ENCODE measurements around the gene GALT. TPM values are rescaled to one million over a fixed set of nuclear protein-coding genes. Genes with fewer than 3 reads are reported as not detected.
"Not testable (repeated sequence)": the region's sequence is repeated elsewhere in the genome, so short reads cannot be mapped to it uniquely, and the experiment has no call there.

GALT gene
- total and polyA plus RNA-seq, 5 experiments from 2014 or later: 38.2 to 181 (median 46.7) TPM

GRCh38 chr9:34638138-34638445 is 8.4 kb upstream of the GALT start:
- H3K4me3 Mint-ChIP-seq: peak overlapping the region; percentile 82 to 93 (median 90)

GRCh38 chr9:34639322-34639721 is 7.2 kb upstream of the GALT start:
- ATAC-seq, H3K9me3 Mint-ChIP-seq, H3K27me3 Mint-ChIP-seq, H3K36me3 Mint-ChIP-seq, DNase-seq, H3K4me3 Mint-ChIP-seq: not testable (repeated sequence)
- Mint-ChIP-seq H3K4me1 (peaks cover 12 to 34% (median 30%) of the 10 kb centered on the region in 4 donors), H3K27ac (peak overlapping the region in 2 of 10 donors; percentile 93)
- POLR2A ChIA-PET: interaction anchor here (0.7 to 3.3 kb wide), 4 partner anchors 15 to 363 kb away, joined by 4 to 32 read pairs (median 4); no protein-coding TSS in a partner anchor

More at GRCh38 chr9:34638138-34638445, 8.4 kb upstream of the GALT start:
- peaks cover 16 to 42% (median 34%) of the 10 kb centered on the region in 4 donors for H3K4me1 Mint-ChIP-seq
- H3K9me3 Mint-ChIP-seq: no peaks in the 10 kb centered on the region
- POLR2A ChIA-PET: interaction anchor here (0.5 to 5.5 kb wide), 19 partner anchors 9 to 1348 kb away, joined by 3 to 55 read pairs (median 6); partner anchors contain the start of genes ARID3C, CCL27, DCTN3 and ENHO
- DNase-seq (no peak), ATAC-seq (no peak)
- peak overlapping the region; percentile 91 to 96 (median 94) for H3K27ac Mint-ChIP-seq
- H3K36me3 Mint-ChIP-seq: peaks cover 0 to 4% (median 0%) of the 10 kb centered on the region in 3 donors
- H3K27me3 Mint-ChIP-seq: no peaks in the 10 kb centered on the region

- peaks cover 15 to 29% (median 24%) of the 10 kb centered on the region in 4 donors for H3K4me1 Mint-ChIP-seq
- ATAC-seq (no peak), DNase-seq (no peak)
- no peaks in the 10 kb centered on the region for H3K9me3 Mint-ChIP-seq
- H3K27me3 Mint-ChIP-seq: no peaks in the 10 kb centered on the region
- no peaks in the 10 kb centered on the region for H3K36me3 Mint-ChIP-seq
- no peak overlapping the region for H3K4me3 Mint-ChIP-seq
- POLR2A ChIA-PET: interaction anchor here (0.5 to 0.7 kb wide), 2 partner anchors 309 to 825 kb away, joined by 4 read pairs; no protein-coding TSS in a partner anchor
- peak overlapping the region in 1 of 10 donors; percentile 11 for H3K27ac Mint-ChIP-seq
Observed at GRCh38 chr9:34642679-34643078, 3.8 kb upstream of the GALT start.

- peak overlapping the region in 1 of 10 donors; percentile 86 for H3K27ac Mint-ChIP-seq
- no peaks in the 10 kb centered on the region for H3K9me3 Mint-ChIP-seq
- POLR2A ChIA-PET: interaction anchor here (0.6 to 4.1 kb wide), 6 partner anchors 15 to 122 kb away, joined by 3 to 17 read pairs (median 4); partner anchors contain the start of genes ARID3C, DCTN3, ENHO and RPP25L
Observed at GRCh38 chr9:34644766-34645314, 1.6 kb upstream of the GALT start.

DNA sequence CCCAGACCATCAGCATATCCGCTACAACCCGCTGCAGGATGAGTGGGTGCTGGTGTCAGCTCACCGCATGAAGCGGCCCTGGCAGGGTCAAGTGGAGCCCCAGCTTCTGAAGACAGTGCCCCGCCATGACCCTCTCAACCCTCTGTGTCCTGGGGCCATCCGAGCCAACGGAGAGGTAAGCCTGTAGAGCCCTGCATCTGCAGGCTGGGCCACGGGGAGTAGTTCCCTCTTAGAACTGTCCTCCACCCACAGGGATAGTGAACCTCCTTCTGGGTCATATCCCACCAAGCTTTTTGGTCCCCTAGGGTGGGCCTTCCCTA is 569 bp downstream of the GALT start:
- Mint-ChIP-seq H3K36me3 (peaks cover 0 to 40% (median 6%) of the 10 kb centered on the region in 3 donors), H3K27ac (peak overlapping the region; percentile 85 to 95 (median 92)), H3K9me3 (no peaks in the 10 kb centered on the region), H3K4me1 (peaks cover 24 to 43% (median 32%) of the 10 kb centered on the region in 4 donors), H3K4me3 (peak overlapping the region; percentile 91 to 96 (median 93)), H3K27me3 (no peaks in the 10 kb centered on the region)
- DNase-seq: no peak
- no peak for ATAC-seq
- POLR2A ChIA-PET: interaction anchor here (0.5 to 4.1 kb wide), 13 partner anchors 9 to 601 kb away, joined by 3 to 55 read pairs (median 8); partner anchors contain the start of genes CCL27, DCTN3, RPP25L and SIGMAR1

More at GRCh38 chr9:34644766-34645314, 1.6 kb upstream of the GALT start:
- ATAC-seq: no peak
- Mint-ChIP-seq H3K4me3 (peak overlapping the region in 2 of 10 donors; percentile 15 to 42), H3K27me3 (no peaks in the 10 kb centered on the region), H3K36me3 (peaks cover 0 to 21% (median 6%) of the 10 kb centered on the region in 3 donors), H3K4me1 (peaks cover 24 to 38% (median 31%) of the 10 kb centered on the region in 4 donors)
- DNase-seq: no peak

DNA sequence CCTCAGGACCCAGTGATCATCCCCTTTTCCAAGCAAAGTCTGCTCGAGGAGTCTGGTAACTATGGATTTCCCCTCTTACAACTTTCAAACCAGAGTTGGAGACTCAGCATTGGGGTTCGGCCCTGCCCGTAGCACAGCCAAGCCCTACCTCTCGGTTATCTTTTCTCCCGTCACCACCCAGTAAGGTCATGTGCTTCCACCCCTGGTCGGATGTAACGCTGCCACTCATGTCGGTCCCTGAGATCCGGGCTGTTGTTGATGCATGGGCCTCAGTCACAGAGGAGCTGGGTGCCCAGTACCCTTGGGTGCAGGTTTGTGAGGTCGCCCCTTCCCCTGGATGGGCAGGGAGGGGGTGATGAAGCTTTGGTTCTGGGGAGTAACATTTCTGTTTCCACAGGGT is 1.2 kb downstream of the GALT start:
- no peak for ATAC-seq
- peak overlapping the region; percentile 85 to 95 (median 92) for H3K27ac Mint-ChIP-seq
- H3K4me3 Mint-ChIP-seq: peak overlapping the region; percentile 91 to 96 (median 93)
- POLR2A ChIA-PET: interaction anchor here (1.4 to 4.1 kb wide), 7 partner anchors 10 to 36 kb away, joined by 5 to 55 read pairs (median 19); partner anchors contain the start of genes CCL27, RPP25L and SIGMAR1
- peaks cover 28 to 49% (median 38%) of the 10 kb centered on the region in 4 donors for H3K4me1 Mint-ChIP-seq
- H3K36me3 Mint-ChIP-seq: peaks cover 0 to 40% (median 6%) of the 10 kb centered on the region in 3 donors
- H3K27me3 Mint-ChIP-seq: no peaks in the 10 kb centered on the region
- no peaks in the 10 kb centered on the region for H3K9me3 Mint-ChIP-seq
- no peak for DNase-seq

DNA sequence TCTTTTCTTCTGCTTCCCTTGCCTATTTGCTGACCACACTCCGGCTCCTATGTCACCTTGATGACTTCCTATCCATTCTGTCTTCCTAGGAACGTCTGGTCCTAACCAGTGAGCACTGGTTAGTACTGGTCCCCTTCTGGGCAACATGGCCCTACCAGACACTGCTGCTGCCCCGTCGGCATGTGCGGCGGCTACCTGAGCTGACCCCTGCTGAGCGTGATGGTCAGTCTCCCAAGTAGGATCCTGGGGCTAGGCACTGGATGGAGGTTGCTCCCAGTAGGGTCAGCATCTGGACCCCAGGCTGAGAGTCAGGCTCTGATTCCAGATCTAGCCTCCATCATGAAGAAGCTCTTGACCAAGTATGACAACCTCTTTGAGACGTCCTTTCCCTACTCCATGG is 2.2 kb downstream of the GALT start:
- Mint-ChIP-seq H3K4me3 (peak overlapping the region in 8 of 10 donors; percentile 6 to 93 (median 59)), H3K36me3 (peaks cover 0 to 40% (median 6%) of the 10 kb centered on the region in 3 donors), H3K27ac (peak overlapping the region in 6 of 10 donors; percentile 28 to 85 (median 67)), H3K27me3 (no peaks in the 10 kb centered on the region), H3K4me1 (peaks cover 37 to 56% (median 46%) of the 10 kb centered on the region in 4 donors), H3K9me3 (no peaks in the 10 kb centered on the region)
- ATAC-seq (no peak), DNase-seq (no peak)
- POLR2A ChIA-PET: interaction anchor here (1.4 to 4.0 kb wide), 4 partner anchors 9 to 16 kb away, joined by 5 to 55 read pairs (median 32); partner anchors contain the start of genes CCL27 and SIGMAR1

DNA sequence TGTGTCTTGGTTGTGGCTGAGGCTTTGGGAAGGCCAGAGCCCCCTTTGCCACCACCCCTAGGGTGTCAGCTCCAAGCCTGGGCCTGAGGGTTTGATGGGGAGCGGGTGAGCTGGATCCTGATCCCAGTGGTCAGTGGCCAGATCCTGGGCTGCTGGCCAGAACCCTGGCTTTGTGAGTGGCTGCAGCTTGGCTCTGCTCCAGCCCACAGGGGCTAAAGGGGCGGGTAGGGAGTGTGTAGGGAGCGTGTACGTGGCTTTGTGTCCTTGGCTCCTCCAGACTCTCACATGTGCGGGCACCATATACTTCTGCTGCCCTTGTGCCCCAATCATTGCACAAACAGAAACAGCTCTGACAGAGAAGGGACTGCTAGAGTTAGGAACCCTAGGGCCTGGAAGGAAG is 4.3 kb downstream of the GALT start:
- peaks cover 43 to 63% (median 49%) of the 10 kb centered on the region in 4 donors for H3K4me1 Mint-ChIP-seq
- H3K9me3 Mint-ChIP-seq: no peaks in the 10 kb centered on the region
- POLR2A ChIA-PET: no interaction called here
- H3K27me3 Mint-ChIP-seq: no peaks in the 10 kb centered on the region
- H3K4me3 Mint-ChIP-seq: no peak overlapping the region
- H3K36me3 Mint-ChIP-seq: peaks cover 0 to 40% (median 6%) of the 10 kb centered on the region in 3 donors
- peak overlapping the region in 4 of 10 donors; percentile 15 to 66 (median 60) for H3K27ac Mint-ChIP-seq
- ATAC-seq (no peak), DNase-seq (no peak)

- H3K4me3 Mint-ChIP-seq: no peak overlapping the region
- no peaks in the 10 kb centered on the region for H3K9me3 Mint-ChIP-seq
- DNase-seq: no peak
- peak overlapping the region in 6 of 10 donors; percentile 15 to 66 (median 45) for H3K27ac Mint-ChIP-seq
- POLR2A ChIA-PET: interaction anchor here (1.0 kb wide), 1 partner anchor 14 kb away, joined by 6 read pairs; the partner anchor contains the start of gene SIGMAR1
- H3K36me3 Mint-ChIP-seq: peaks cover 0 to 40% (median 6%) of the 10 kb centered on the region in 3 donors
- no peaks in the 10 kb centered on the region for H3K27me3 Mint-ChIP-seq
- peaks cover 40 to 58% (median 48%) of the 10 kb centered on the region in 4 donors for H3K4me1 Mint-ChIP-seq
- ATAC-seq: no peak
Observed at GRCh38 chr9:34651321-34651720, 4.8 kb downstream of the GALT start.

DNA sequence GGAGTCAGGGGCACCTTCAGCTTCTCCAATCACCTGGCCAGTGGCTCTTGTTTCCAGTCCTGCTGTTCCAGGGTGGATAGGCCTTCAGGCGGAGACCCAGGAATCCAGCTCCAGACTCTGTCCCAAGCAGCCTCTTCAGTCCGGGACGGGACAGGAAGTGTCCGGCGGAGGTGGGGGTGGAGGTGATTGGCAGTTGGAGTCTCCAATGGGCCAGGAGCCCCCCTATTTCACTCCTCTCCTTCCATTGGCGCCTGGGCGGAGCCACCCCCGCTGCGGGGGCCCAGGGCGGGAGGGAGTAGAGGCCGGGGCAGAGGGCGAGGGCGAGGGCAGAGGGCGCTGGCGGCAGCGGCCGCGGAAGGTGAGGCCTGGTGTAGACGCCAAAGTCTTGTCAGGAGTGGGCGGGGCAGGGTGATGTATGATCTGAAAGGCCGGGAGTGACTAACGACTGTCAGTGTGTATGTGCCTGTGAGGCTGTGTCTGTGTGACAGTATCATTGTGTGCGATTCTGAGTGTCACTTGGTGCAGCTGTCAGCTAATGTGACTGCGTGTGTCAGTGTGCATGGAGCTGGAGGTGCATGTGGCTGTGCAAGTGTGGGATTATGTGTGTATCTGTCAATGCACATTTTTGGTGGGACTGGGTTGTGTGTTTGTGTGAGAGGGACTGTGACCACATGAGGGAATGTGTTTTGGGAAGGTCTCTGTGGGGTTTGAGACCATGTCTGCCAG is 5.6 kb downstream of the GALT start, which contains the start of gene IL11RA:
Gene IL11RA (plus strand): TSS at position 310 of the 726 bp plus-strand sequence. CDS start 3,033 bp downstream, outside the sequence.
- peaks cover 35 to 56% (median 46%) of the 10 kb centered on the region in 4 donors for H3K4me1 Mint-ChIP-seq
- peak within 1 kb of the TSS in 3 of 10 donors; percentile 5 to 26 (median 11) for H3K4me3 Mint-ChIP-seq
- peaks cover 0 to 40% (median 6%) of the 10 kb centered on the region in 3 donors for H3K36me3 Mint-ChIP-seq
- DNase-seq (no peak), ATAC-seq (peak; percentile 32 to 50)
- H3K27me3 Mint-ChIP-seq: no peaks in the 10 kb centered on the region
- peak within 1 kb of the TSS; percentile 23 to 83 (median 70) for H3K27ac Mint-ChIP-seq
- POLR2A ChIA-PET: interaction anchor here (1.0 to 1.3 kb wide), 3 partner anchors 10 to 14 kb away, joined by 3 to 6 read pairs (median 4); partner anchors contain the start of genes CCL27 and SIGMAR1
- H3K9me3 Mint-ChIP-seq: no peaks in the 10 kb centered on the region

- POLR2A ChIA-PET: interaction anchor here (1.3 kb wide), 2 partner anchors 10 to 12 kb away, joined by 3 to 4 read pairs; partner anchors contain the start of gene CCL27
- Mint-ChIP-seq H3K9me3 (no peaks in the 10 kb centered on the region), H3K4me1 (peaks cover 30 to 50% (median 41%) of the 10 kb centered on the region in 4 donors), H3K27me3 (no peaks in the 10 kb centered on the region), H3K27ac (peak overlapping the region; percentile 23 to 83 (median 67)), H3K36me3 (peaks cover 0 to 40% (median 6%) of the 10 kb centered on the region in 3 donors), H3K4me3 (peak overlapping the region in 1 of 10 donors; percentile 5)
- DNase-seq: no peak
- no peak for ATAC-seq
Observed at GRCh38 chr9:34652602-34653000, 6.1 kb downstream of the GALT start.

Measured in naive thymus-derived CD8-positive, alpha-beta T cell (primary cell).